T-helper 1 cell treated with Interleukin-12 subunit alpha and Interleukin-12 subunit beta and Interleukin-4 antibody, amounts not matched to agents 30 μg/mL and 1 μg/mL, for 36 hours (primary cell): ENCODE results near the gene STS.
"Not testable (repeated sequence)": the region's sequence is repeated elsewhere in the genome, so short reads cannot be mapped to it uniquely, and the experiment has no call there.

Source experiments
- H3K27ac Mint-ChIP-seq: one replicate; pipeline ENCODE4 v1.8.0; 2021; ENCODE audit warnings: mild to moderate bottlenecking, mixed read lengths
- H3K27me3 Mint-ChIP-seq: one replicate; pipeline ENCODE4 v1.8.0; 2021; ENCODE audit warnings: low read depth, mixed read lengths
- H3K36me3 Mint-ChIP-seq: one replicate; pipeline ENCODE4 v1.8.0; 2021; ENCODE audit warnings: low read depth, mixed read lengths
- H3K4me1 Mint-ChIP-seq: one replicate; pipeline ENCODE4 v1.8.0; 2021; ENCODE audit warnings: low read depth, mixed read lengths
- H3K4me3 Mint-ChIP-seq: one replicate; pipeline ENCODE4 v1.8.0; 2021; ENCODE audit warnings: mild to moderate bottlenecking, moderate library complexity, mixed read lengths
- H3K9me3 Mint-ChIP-seq: one replicate; pipeline ENCODE4 v1.8.0; 2021; ENCODE audit warnings: mixed read lengths

Gene STS

DNA sequence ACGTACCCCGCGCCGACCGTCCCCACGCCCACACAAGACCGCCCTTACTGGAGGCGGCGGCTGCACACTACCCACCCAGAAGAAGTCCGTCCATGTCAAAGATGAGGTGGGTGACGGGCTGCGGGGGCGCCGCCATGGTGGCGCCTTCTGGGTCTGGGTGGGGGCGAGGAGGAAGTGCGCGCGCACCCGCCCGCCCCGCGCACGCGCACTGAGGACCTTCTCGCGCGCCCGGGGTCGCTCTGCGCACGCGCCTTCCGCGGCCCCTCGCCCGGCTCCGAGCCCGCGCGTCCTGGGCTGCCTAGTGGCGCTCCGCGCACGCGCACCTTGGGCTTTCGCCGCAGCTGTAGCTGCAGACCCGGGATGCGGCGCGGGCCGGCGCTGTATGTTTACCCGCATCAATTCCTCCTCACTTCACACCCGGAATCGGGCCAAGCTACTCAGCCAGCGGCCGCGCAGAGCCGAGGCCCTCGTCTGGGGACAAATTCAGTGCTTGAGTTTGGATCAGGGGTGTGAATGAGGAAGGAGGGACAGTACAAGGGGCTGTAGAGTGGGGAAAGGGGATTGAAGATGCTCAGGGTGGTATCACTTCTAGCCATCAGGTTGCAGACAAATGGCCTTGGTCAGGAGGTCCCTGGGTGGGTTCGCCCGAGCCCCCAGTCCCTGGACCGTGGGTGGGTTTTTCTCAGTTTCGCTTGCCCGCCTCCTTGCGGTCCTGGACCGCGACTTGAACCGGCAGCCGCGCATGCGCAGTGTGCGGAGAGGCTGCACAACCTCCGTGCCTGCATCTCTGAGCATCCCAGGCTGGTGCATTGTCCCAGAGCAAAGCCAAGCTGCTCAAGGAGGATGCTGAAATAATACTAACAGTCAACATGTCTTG is 704 bp downstream of the STS start, which contains the start of gene PUDP:
Gene PUDP, minus strand, starts transcription at position 176 of the 877 bp plus-strand sequence. Its CDS starts 40 bp downstream, at position 136.
- no peaks in the 10 kb centered on the region for H3K9me3 Mint-ChIP-seq
- H3K27me3 Mint-ChIP-seq, result no peaks in the 10 kb centered on the region
- peaks cover 9% of the 10 kb centered on the region for H3K4me1 Mint-ChIP-seq
- peak within 1 kb of the TSS; percentile 86 for H3K27ac Mint-ChIP-seq
- H3K36me3 Mint-ChIP-seq, result peaks cover 2% of the 10 kb centered on the region
- H3K4me3 Mint-ChIP-seq, result peak within 1 kb of the TSS; percentile 81

DNA sequence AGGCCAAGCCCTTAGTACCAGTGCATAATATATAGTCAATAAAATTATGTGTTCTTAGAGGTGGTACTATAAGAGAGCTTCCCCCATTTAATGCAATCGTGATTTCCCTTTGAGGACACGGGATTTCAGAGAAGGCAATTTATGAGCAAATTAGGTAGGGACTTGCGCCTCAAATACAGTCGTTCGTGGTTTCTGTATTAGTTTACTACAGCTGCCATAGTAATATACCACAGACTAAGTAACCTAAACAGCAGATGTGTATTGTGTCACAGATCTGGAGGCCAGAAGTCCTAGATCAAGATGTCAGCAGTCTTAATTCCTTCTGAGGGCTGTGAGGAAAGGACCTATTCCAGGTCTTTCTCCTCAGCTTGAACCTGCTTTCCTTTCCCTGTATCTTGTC is 1.9 kb downstream of the STS start:
- Mint-ChIP-seq H3K36me3 (peaks cover 2% of the 10 kb centered on the region), H3K4me1 (peaks cover 9% of the 10 kb centered on the region), H3K9me3 (no peaks in the 10 kb centered on the region), H3K4me3 (no peak overlapping the region), H3K27ac (no peak overlapping the region), H3K27me3 (no peaks in the 10 kb centered on the region)

DNA sequence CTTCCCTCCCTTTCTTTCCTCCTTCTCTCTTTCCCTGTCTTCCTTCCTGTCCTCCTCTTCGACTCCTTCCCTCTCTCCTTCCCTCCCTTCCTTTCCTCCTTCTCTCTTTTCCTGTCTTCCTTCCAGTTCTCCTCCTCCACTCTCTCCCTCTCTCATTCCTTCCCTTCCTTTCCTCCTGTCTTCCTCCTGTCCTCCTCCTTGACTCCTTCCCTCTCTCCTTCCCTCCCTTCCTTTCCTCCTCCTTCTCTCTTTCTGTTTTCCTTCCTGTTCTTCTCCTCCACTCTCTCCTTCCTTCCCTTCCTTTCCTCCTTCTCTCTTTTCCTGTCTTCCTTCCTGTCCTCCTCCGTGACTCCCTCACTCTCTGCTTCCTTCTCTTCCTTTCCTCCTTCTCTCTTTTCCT is 5.7 kb downstream of the STS start:
- Mint-ChIP-seq H3K4me3 (no peak overlapping the region), H3K4me1 (peaks cover 2% of the 10 kb centered on the region), H3K27me3 (no peaks in the 10 kb centered on the region), H3K9me3 (no peaks in the 10 kb centered on the region), H3K27ac (no peak overlapping the region), H3K36me3 (no peaks in the 10 kb centered on the region)

DNA sequence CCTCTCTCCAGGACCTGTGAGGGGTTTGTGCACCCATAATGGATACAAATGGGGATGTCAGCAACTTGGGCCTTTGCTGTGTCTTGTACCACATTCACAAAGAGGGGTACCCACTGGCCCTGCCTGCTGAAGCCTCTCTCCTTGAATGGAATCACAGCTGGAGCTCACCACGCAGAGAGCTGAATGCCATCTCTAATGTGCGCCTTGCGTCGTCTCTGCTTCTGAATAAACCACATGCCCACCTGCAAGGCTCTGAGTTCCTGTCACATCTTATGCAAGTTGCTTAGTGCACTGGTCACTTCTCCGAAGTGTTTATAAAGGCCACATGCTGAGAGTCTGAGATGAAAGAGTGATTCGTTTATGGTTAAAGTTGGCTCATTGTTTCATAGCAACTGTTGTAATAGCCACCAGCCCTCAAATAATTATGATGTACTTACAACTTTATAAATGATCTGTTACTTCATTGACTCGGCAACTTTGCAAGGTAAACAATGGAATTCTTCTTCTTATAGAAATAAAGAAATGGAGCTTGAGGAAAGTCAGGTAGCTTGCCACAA is 6.6 kb downstream of the STS start:
- Mint-ChIP-seq H3K36me3 (no peaks in the 10 kb centered on the region), H3K4me1 (no peaks in the 10 kb centered on the region), H3K27me3 (no peaks in the 10 kb centered on the region), H3K4me3 (no peak overlapping the region), H3K27ac (no peak overlapping the region), H3K9me3 (no peaks in the 10 kb centered on the region)

DNA sequence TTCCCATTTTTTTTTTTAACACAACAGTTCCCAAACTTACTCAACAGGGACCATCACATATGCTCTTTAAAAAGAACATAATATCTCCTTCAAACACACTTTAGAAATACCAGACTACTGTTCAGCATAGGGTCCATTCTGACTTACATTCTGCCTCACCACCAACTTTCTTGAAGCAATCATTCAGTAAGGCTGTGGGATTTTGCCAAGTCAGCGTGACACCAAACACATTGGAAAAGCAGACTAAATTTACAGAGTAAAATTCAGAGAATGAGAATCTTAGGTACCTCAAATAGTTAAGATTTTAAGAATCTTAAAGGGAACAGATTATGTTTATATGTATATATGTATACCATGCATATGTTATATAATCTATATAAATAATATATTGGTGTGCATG is 7.7 kb downstream of the STS start:
- Mint-ChIP-seq H3K27ac (no peak overlapping the region), H3K4me3 (no peak overlapping the region)

DNA sequence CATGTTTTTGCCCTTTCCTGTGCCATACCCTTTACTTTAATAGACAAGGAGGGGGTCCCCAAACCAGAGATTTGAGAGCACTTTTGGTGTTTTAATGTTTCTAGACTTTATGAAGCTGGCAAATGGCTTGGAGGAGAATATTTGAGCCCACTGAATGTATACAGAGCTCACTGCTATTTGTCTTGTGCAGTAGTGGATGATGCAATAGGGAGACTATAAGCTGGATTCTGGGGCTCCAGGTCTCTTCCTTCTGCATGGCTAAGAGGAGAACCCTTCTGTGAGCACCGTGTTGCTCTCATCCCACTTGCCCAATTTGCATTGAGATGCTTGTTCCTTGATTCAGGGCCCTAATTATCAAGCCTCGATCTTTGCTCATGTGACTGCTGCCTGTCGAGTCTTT is 9.4 kb downstream of the STS start:
- Mint-ChIP-seq H3K27me3 (no peaks in the 10 kb centered on the region), H3K36me3 (no peaks in the 10 kb centered on the region), H3K9me3 (no peaks in the 10 kb centered on the region), H3K4me1 (no peaks in the 10 kb centered on the region), H3K4me3 (no peak overlapping the region), H3K27ac (no peak overlapping the region)

More for the DNA sequence above, 7.7 kb downstream of the STS start:
- Mint-ChIP-seq H3K9me3 (no peaks in the 10 kb centered on the region), H3K4me1 (no peaks in the 10 kb centered on the region), H3K36me3 (no peaks in the 10 kb centered on the region), H3K27me3 (no peaks in the 10 kb centered on the region)

DNA sequence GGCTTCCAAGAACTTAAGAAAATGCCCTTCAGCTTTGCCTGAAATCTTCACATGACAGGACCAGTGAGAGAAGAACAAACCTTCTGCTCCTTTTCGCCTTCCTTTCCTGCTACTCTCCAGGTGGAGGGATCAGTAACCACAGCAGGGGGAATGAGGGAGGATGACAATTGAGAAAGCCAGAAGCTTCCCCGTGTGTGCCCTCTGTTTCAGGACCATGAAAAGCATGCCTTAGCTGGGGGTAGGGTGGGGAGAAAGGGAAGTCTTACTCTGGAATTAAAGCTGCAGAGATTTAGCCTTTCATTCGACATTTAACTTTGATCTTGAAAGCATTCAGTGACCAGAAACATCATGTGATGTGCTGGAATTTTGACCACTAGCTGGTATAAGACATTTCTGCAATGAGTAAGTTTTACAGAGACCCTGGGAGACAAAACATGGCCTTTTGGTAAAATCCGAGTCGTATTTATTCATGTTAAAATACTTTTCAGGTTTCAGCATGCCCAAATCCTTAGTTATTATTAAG is 11.0 kb downstream of the STS start:
- no peaks in the 10 kb centered on the region for H3K36me3 Mint-ChIP-seq
- H3K9me3 Mint-ChIP-seq, result no peaks in the 10 kb centered on the region
- no peaks in the 10 kb centered on the region for H3K4me1 Mint-ChIP-seq
- no peaks in the 10 kb centered on the region for H3K27me3 Mint-ChIP-seq
- H3K27ac Mint-ChIP-seq, result no peak overlapping the region
- H3K4me3 Mint-ChIP-seq, result no peak overlapping the region

DNA sequence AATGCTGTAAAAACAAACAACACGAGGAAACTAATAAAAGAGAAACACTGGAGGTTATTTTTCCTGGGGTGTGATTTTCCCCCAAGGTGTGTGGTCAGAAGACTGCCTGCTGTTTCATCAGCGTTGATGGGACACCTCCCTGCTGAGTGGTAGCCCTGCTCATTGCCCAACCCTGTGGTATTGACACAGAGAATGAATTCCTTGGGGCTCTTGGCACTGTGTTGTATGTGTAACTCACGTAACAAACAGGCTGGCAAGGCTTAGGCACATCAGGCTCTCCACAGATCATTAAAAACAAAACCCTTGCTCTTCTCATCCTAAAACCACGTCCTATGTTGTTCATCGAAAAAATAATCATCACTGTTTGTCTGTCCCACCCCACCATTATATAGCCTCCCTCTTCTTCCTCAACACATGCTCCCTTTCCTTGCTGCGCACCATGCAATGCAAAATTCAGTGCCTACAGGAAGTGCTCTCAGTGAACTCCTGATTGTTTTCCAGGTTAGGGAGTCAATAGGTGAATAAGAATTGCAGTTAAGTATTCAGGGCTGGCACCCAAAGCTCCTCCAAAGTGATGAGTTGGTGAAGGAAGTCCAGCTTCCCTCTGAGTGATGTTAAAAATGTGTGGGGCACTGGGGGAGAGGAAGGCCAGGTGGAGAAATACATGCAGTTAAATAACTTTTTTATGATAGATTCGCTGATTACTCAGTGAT is 11.8 kb downstream of the STS start:
- no peaks in the 10 kb centered on the region for H3K4me1 Mint-ChIP-seq
- no peaks in the 10 kb centered on the region for H3K36me3 Mint-ChIP-seq
- H3K4me3 Mint-ChIP-seq, result no peak overlapping the region
- H3K27me3 Mint-ChIP-seq, result no peaks in the 10 kb centered on the region
- no peak overlapping the region for H3K27ac Mint-ChIP-seq
- H3K9me3 Mint-ChIP-seq, result no peaks in the 10 kb centered on the region

DNA sequence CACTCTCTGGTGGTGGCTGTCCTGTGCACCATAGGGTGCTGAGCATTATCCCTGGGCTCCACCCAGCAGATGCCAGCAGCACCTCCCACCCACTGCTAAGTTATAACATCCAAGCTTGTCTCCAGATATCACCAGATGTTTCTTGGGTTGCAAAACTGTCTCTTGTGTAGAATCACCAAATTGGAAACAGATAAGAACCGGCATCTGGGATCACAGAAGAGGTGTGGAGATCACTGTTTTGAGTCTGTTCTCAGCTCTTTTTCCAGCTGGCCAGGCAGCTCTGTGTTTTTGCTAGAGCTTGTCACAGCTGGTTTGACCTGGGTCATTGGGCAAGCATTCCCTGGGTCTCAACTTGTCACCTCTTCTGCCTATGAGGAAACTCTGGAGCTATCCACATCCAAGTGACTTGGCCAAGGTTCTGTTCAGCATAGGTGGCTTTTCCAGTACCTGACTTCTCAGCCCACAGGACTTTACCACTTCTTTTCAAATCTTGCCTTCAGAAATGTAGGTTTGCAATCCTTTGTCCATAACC is 15.7 kb downstream of the STS start:
- H3K4me1 Mint-ChIP-seq, result no peaks in the 10 kb centered on the region
- H3K27me3 Mint-ChIP-seq, result no peaks in the 10 kb centered on the region
- no peak overlapping the region for H3K4me3 Mint-ChIP-seq
- H3K27ac Mint-ChIP-seq, result no peak overlapping the region
- H3K36me3 Mint-ChIP-seq, result no peaks in the 10 kb centered on the region
- H3K9me3 Mint-ChIP-seq, result no peaks in the 10 kb centered on the region

DNA sequence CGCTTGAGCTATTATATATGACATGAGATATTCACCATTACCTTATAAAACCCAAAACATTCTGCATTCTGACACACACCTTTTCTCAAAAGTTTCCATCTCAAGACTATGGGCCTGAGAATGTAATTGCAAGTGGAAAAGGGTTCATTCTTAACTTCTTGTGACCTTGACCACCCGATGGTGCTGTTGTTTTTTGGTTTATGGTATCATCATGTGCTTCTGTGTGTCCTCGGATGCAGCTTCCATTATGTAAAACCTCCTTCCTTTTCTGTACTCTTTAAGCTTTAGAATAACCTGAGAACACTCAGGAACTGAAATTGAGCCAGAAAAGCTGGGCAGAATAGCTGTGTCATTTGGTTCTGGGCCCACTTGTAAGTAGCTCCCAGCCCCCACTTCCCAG is 16.7 kb downstream of the STS start:
- no peaks in the 10 kb centered on the region for H3K36me3 Mint-ChIP-seq
- H3K4me1 Mint-ChIP-seq, result no peaks in the 10 kb centered on the region
- no peak overlapping the region for H3K27ac Mint-ChIP-seq
- H3K4me3 Mint-ChIP-seq, result no peak overlapping the region
- H3K9me3 Mint-ChIP-seq, result no peaks in the 10 kb centered on the region
- no peaks in the 10 kb centered on the region for H3K27me3 Mint-ChIP-seq

DNA sequence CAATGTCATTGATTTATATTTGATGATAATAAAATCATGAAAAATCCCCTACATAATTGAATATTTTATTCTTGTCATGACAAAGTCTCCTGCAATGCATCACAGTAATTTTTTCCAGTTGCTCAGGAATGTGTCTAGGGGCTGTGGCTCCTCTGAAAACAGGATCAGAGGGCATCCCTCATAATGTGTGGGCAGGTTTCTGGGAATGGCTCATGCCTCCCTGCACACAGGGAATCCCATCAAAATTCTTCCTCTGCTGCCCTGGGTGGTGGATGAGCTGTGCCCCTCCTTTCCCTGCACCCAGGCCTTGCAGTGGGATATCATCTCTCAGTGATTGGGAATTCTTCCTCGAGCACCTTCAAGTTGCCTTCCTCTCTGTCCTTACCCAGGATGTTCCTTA is 20.9 kb downstream of the STS start:
- Mint-ChIP-seq H3K27ac (no peak overlapping the region), H3K4me3 (no peak overlapping the region), H3K36me3 (no peaks in the 10 kb centered on the region), H3K4me1 (no peaks in the 10 kb centered on the region), H3K9me3 (no peaks in the 10 kb centered on the region), H3K27me3 (no peaks in the 10 kb centered on the region)

DNA sequence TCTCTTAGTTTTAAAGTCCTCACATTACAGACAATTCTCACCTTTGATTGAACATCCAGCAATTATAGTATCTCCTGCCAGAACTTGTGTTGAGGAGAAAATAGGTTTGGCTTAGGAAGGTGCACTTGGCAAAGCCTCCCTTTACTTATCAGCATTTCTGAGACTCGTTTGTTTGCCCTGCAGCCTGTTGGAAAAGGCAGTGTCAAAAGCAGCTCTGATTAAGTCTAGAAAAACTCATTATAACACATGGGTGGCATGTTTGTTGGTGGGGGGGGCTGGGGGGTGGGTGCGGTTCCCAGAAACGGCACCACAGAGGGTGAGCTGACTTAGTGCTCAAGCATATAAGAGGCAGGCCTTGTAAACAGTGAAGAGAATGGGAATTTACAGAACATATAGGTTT is 22.1 kb downstream of the STS start:
- Mint-ChIP-seq H3K4me1 (no peaks in the 10 kb centered on the region), H3K27me3 (no peaks in the 10 kb centered on the region), H3K36me3 (no peaks in the 10 kb centered on the region), H3K4me3 (no peak overlapping the region), H3K9me3 (no peaks in the 10 kb centered on the region), H3K27ac (no peak overlapping the region)

DNA sequence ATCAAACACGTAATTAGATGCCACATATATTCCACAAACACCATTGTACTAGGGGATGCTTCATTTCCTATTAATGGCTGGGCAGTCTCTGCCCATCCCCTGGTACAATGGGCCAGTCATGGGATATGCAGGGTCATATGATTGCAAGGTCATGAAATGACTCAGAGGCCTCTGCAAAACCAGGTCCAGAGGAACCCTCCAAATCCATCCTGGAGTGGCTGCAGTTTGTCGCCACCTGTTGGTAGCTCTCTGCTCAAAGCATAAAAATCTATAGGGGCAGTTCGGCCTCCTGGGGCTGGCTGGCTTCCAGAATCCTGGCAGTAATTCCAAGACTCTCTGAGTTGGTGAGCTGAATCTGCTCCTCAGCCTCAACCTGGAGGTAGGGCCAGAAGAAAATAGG is 23.4 kb downstream of the STS start:
- Mint-ChIP-seq H3K4me1 (no peaks in the 10 kb centered on the region), H3K27me3 (no peaks in the 10 kb centered on the region), H3K4me3 (no peak overlapping the region), H3K27ac (no peak overlapping the region), H3K36me3 (no peaks in the 10 kb centered on the region), H3K9me3 (no peaks in the 10 kb centered on the region)

DNA sequence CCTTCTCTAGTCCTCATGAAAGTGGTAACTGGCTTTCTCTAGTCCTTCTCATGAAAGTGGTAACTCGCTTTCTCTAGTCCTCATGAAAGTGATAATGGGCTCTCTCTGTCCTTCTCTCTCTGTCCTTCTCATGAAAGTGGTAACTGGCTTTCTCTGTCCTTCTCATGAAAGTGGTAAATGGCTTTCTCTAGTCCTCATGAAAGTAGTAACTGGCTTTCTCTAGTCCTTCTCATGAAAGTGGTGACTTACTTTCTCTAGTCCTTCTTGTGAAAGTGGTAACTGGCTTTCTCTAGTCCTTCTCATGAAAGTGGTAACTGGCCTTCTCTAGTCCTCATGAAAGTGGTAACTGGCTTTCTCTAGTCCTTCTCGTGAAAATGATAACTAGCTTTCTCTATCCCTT is 31.3 kb downstream of the STS start:
- not testable (repeated sequence) for H3K27ac Mint-ChIP-seq, H3K27me3 Mint-ChIP-seq, H3K9me3 Mint-ChIP-seq, H3K36me3 Mint-ChIP-seq, H3K4me3 Mint-ChIP-seq, H3K4me1 Mint-ChIP-seq
